Activated CD4-positive, alpha-beta memory T cell treated with anti-CD3 and anti-CD28 coated beads for 36 hours (primary cell): ENCODE data around the gene LAMTOR5. TPM values are rescaled to one million over a fixed set of nuclear protein-coding genes. Genes with fewer than 3 reads are reported as not detected.

Source experiments
- CTCF ChIA-PET: fragments of 350-600 bp; sonication (Branson Sonifier 250); formaldehyde crosslinking; loops from one replicate; lab custom pipeline; 2021; ENCODE audit warnings: antibody characterized with exemption, inconsistent platforms; lab: Charles Lee
- POLR2A ChIA-PET: fragments of 350-600 bp; sonication (Branson Sonifier 250); formaldehyde crosslinking; loops from one replicate; lab custom pipeline; 2021; ENCODE audit warnings: antibody characterized with exemption; lab: Charles Lee
- DNase-seq: peaks from one replicate; pipeline ENCODE4 v3.0.0-alpha.2; 2020
- H3K27ac Mint-ChIP-seq: one replicate; pipeline ENCODE4 v1.8.0; 2021; ENCODE audit warnings: mixed read lengths
- H3K27me3 Mint-ChIP-seq: one replicate; pipeline ENCODE4 v1.8.0; 2021; ENCODE audit warnings: mixed read lengths
- H3K36me3 Mint-ChIP-seq: one replicate; pipeline ENCODE4 v1.8.0; 2021; ENCODE audit warnings: mixed read lengths
- H3K4me1 Mint-ChIP-seq: one replicate; pipeline ENCODE4 v1.8.0; 2021; ENCODE audit warnings: low read depth, mixed read lengths
- H3K4me3 Mint-ChIP-seq: one replicate; pipeline ENCODE4 v1.8.0; 2021; ENCODE audit warnings: mild to moderate bottlenecking, mixed read lengths
- H3K9me3 Mint-ChIP-seq: one replicate; pipeline ENCODE4 v1.8.0; 2021; ENCODE audit warnings: mixed read lengths
- intact Hi-C: fragments of 100-400 bp; cut with micrococcal nuclease; formaldehyde crosslinking; loops from one replicate; pipeline ENCODE4 v1.15.1; 2023
- total RNA-seq, 2 experiments: library from RNA; stranded (reverse); gene quantifications; one replicate each; pipeline ENCODE4 v1.2.3, GENCODE V29; 2021

The LAMTOR5 gene
- total RNA-seq, 2 experiments from 2014 or later: 151 to 153 TPM

DNA sequence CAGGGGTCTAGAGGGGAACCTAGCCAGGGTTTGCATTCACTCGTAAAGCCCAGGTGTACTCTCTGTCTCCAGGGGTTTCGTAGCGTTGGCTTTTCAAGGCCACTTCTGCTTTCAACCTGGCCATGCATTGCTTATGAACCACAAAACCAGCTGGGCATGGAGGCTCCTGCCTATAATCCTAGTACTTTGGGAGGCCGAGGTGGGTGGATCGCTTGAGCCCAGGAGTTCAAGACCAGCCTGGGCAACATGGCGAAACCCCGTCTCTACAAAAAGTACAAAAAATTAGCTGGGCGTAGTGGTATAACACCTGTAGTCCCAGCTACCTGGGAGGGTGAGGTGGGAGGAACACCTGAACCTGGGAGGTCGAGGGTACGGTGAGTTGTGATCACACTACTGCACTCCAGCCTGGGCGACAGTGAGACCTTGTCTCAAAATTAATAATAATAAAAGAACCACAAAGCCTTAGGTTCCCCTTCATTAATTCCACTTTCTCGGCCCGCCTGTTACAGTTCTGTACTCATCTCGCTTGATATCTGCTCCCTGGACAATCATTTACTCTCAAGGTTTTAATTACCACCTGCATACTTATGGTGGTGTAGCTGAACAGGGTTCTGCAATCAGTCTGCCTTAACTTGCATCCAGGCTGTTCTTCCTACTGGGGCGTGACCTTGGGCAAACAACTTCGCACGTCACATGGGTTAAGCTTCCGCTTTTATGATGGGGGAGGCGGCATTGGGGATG is 22.7 kb downstream of the LAMTOR5 start:
- H3K9me3 Mint-ChIP-seq: no peaks in the 10 kb centered on the region
- no peaks in the 10 kb centered on the region for H3K27me3 Mint-ChIP-seq
- peaks cover 4% of the 10 kb centered on the region for H3K36me3 Mint-ChIP-seq
- H3K4me3 Mint-ChIP-seq: no peak overlapping the region
- H3K27ac Mint-ChIP-seq: no peak overlapping the region
- DNase-seq: no peak
- CTCF ChIA-PET: interaction anchor here (1.5 to 1.8 kb wide), 2 partner anchors 72 to 182 kb away, joined by 3 to 5 read pairs; no protein-coding TSS in a partner anchor
- H3K4me1 Mint-ChIP-seq: peaks cover 20% of the 10 kb centered on the region
- intact Hi-C loops: no loop called here
- POLR2A ChIA-PET: no interaction called here

DNA sequence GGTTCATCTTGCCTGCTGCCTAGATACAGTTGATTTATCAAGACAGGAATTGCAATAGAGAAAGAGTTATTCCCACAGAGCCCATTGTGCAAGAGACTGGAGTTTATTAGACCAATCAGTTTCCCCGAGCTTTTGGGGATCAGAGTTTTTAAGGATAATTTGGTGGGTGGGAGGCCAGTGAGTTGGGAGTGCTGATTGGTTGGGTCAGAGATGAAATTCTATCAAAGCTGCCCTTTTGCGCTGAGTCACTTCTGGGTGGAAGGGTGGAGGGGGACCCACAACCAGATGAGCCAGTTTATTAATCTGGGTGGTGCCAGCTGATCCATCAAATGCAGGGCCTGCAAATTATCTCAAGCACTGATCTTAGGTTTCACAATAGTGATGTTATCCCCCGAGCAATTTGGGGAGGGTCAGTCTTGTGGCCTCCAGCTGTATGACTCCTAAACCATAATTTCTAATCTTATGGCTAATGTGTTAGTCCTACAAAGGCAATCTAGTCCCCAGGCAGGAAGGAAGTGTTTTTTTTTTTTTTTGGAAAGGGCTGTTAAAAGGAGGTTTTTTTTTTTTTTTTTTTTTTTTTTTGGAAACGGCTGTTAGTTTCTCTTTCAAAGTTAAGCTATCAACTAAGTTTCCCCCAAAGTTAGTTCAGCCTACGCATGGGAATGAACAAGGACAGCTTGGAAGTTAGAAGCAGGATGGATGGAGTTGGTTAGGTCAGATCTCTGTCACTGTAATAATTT is 24.1 kb downstream of the LAMTOR5 start:
- POLR2A ChIA-PET: interaction anchor here (0.6 kb wide), 1 partner anchor 1197 kb away, joined by 4 read pairs; no protein-coding TSS in a partner anchor
- H3K9me3 Mint-ChIP-seq: no peaks in the 10 kb centered on the region
- H3K4me3 Mint-ChIP-seq: no peak overlapping the region
- CTCF ChIA-PET: interaction anchor here (1.1 to 1.8 kb wide), 4 partner anchors 25 to 176 kb away, joined by 3 to 5 read pairs (median 3); no protein-coding TSS in a partner anchor
- no peak for DNase-seq
- peak overlapping the region; percentile 26 for H3K27ac Mint-ChIP-seq
- H3K36me3 Mint-ChIP-seq: peaks cover 9% of the 10 kb centered on the region
- H3K4me1 Mint-ChIP-seq: peaks cover 20% of the 10 kb centered on the region
- no peaks in the 10 kb centered on the region for H3K27me3 Mint-ChIP-seq
- intact Hi-C loops: no loop called here

DNA sequence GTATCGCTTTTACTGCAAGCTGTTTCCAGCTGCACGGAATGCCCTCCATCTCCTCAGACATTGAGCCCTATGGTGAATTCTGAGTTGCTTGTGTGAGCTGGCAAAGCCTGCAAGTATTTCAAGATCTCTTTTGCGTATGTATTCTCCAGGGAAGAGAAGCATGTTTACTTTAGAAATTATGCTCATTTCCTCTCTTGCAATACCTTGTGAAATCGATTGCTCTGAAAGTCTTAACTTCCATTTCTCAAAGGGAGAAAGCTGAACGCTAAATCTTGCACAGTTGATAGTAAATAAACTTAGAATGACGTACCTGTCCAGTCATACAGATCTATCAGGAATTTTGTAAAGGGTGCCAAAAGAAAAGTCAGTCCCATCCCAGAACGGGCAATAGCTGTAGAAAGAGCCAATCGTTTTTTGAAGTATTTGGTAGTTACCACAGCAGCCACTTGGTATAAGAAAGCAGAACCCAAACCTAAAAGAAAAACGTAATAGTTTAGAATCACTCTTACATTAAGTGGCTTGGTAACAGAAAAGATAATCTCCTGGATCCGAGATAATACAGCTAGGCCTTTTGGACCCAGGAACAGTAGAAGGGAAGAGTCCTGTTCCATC is 26.7 kb downstream of the LAMTOR5 start:
- no peaks in the 10 kb centered on the region for H3K27me3 Mint-ChIP-seq
- intact Hi-C loops: no loop called here
- H3K4me1 Mint-ChIP-seq: peaks cover 14% of the 10 kb centered on the region
- no peak overlapping the region for H3K27ac Mint-ChIP-seq
- ChIA-PET CTCF (interaction anchor here (1.0 kb wide), 2 partner anchors 116 to 351 kb away, joined by 3 to 5 read pairs; no protein-coding TSS in a partner anchor), POLR2A (no interaction called here)
- no peaks in the 10 kb centered on the region for H3K9me3 Mint-ChIP-seq
- H3K36me3 Mint-ChIP-seq: peaks cover 12% of the 10 kb centered on the region
- no peak for DNase-seq
- H3K4me3 Mint-ChIP-seq: no peak overlapping the region

DNA sequence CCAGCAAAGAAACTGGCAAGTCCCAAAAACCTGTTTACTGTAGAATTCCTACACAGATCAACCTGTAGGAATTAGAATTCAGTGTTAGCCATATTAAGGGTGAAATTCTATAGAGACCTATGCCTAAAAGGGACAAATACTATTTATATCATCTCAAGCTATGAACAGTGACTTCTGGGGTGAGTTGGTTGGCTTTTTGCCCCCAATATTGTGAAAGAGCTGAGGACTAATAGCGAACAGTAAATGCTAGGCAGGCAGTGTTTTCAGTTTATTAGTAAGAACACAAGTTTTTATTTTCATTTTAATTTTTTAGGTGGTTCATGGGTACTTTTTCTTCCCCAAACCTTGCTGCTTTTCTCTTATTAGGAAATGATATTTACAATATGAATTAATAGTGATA is 32.0 kb downstream of the LAMTOR5 start:
- CTCF ChIA-PET: interaction anchor here (0.9 kb wide), 1 partner anchor 173 kb away, joined by 4 read pairs; no protein-coding TSS in a partner anchor
- no peaks in the 10 kb centered on the region for H3K27me3 Mint-ChIP-seq
- peaks cover 19% of the 10 kb centered on the region for H3K36me3 Mint-ChIP-seq
- no peak for DNase-seq
- H3K4me3 Mint-ChIP-seq: no peak overlapping the region
- intact Hi-C loops: no loop called here
- POLR2A ChIA-PET: no interaction called here
- H3K27ac Mint-ChIP-seq: no peak overlapping the region
- no peaks in the 10 kb centered on the region for H3K9me3 Mint-ChIP-seq
- peaks cover 9% of the 10 kb centered on the region for H3K4me1 Mint-ChIP-seq

DNA sequence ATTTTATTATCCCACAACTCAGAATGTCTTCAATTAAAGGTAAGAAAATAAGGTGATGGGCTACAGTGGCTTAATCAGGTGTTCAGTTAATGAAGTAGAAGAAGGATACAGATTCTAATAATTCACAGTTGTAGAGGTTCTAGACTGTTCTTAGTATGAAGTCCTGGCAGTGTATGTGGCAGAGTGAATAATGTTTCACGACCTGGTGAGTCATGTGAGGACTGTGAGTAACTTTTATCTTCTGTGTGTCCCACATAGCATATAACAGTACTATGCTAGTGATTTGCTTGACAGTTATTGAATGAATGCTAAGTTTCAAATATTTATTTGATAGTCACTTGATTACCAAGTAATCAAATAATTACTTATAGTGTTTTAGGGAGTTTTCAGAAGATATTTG is 36.7 kb downstream of the LAMTOR5 start:
- intact Hi-C loops: no loop called here
- Mint-ChIP-seq H3K27me3 (no peaks in the 10 kb centered on the region), H3K36me3 (peaks cover 8% of the 10 kb centered on the region), H3K4me1 (peaks cover 15% of the 10 kb centered on the region), H3K27ac (peak overlapping the region; percentile 28), H3K4me3 (no peak overlapping the region), H3K9me3 (no peaks in the 10 kb centered on the region)
- POLR2A ChIA-PET: interaction anchor here (1.6 kb wide), 1 partner anchor 32 kb away, joined by 5 read pairs; the partner anchor contains the start of gene RBM15
- CTCF ChIA-PET: interaction anchor here (0.6 kb wide), 1 partner anchor 161 kb away, joined by 3 read pairs; no protein-coding TSS in a partner anchor
- DNase-seq: peak; percentile 29

DNA sequence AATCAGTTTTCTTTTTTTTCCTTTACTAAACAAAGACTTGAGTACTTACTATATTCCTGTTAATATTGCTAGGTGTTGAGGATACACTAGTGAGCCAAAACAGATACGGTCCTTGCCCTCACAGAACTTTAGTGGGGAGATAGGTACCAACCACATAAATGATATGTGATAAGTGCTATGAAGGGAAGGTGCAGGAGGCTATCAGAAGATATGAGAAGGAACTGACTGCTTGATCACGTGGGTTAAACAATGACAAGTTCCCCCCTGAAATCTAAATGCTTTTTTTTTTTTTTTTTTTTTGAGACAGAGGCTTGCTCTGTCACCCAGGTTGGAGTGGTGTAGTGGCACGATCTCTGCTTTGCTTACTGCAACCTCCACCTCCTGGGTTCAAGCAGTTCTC is 43.3 kb downstream of the LAMTOR5 start:
- H3K36me3 Mint-ChIP-seq: peaks cover 20% of the 10 kb centered on the region
- no peaks in the 10 kb centered on the region for H3K9me3 Mint-ChIP-seq
- no peak for DNase-seq
- intact Hi-C loops: no loop called here
- peaks cover 9% of the 10 kb centered on the region for H3K4me1 Mint-ChIP-seq
- H3K27me3 Mint-ChIP-seq: no peaks in the 10 kb centered on the region
- no peak overlapping the region for H3K27ac Mint-ChIP-seq
- CTCF ChIA-PET: no interaction called here
- no peak overlapping the region for H3K4me3 Mint-ChIP-seq
- POLR2A ChIA-PET: no interaction called here

DNA sequence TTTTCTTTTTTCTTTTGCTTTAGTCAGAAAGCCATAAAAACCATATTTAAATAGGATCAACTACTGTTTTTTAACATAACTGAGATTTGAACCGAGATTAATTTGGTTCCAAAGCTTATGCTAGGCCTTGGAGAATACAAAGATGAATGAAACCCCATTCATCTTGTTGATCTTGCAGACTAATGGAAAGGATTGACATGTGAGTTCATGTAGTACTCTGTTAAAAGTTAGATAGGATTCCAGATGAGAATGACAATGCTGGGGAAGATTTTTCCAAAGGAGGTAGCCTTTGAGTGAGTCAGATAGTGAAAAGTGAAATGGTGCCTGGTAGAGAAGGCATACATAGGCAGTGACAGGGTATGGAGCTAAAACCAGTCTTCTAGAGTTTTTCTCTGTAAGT is 45.6 kb downstream of the LAMTOR5 start:
- CTCF ChIA-PET: interaction anchor here (1.9 kb wide), 1 partner anchor 23 kb away, joined by 4 read pairs; the partner anchor contains the start of gene RBM15
- no peak overlapping the region for H3K4me3 Mint-ChIP-seq
- peaks cover 12% of the 10 kb centered on the region for H3K4me1 Mint-ChIP-seq
- H3K36me3 Mint-ChIP-seq: peaks cover 23% of the 10 kb centered on the region
- no peaks in the 10 kb centered on the region for H3K27me3 Mint-ChIP-seq
- POLR2A ChIA-PET: no interaction called here
- no peaks in the 10 kb centered on the region for H3K9me3 Mint-ChIP-seq
- intact Hi-C loops: no loop called here
- no peak overlapping the region for H3K27ac Mint-ChIP-seq
- no peak for DNase-seq

DNA sequence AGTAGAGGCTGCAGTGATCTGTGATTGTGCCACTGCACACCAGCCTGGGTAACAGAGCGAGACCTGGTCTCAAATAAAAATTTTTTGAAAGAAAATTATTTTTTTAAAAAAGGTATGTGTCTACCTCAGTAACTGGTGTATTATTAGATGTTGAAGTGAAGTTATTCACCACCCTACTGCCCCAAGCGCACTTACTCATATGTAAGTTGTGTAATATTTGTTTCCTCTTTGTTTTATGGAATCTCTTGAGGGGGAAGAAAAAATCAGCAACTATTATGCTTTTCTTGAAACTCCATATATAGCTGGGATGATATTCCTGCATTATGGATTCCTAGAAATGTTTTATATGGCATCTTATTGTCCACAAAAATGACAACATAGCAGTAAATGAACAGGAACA is 47.1 kb downstream of the LAMTOR5 start:
- intact Hi-C loops: no loop called here
- no peaks in the 10 kb centered on the region for H3K9me3 Mint-ChIP-seq

DNA sequence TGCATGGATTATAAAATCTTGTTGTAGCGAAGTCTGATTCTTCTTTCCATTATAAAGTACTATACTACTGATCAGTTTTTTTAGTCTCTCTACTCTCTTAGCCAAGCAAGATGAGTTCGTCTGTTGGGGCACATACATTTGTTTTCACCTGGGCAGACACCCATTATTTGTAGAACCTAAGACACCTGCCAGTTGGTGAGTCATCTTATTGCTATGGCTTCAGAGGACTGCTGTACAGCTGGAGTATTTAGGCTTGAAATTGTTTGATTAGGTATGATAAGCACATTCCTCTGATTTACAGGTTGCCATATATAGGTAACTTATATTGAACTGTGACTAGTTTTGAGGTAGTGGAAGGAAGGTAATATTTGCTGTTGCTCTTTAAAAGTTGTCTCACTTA is 51.1 kb downstream of the LAMTOR5 start:
- ChIA-PET CTCF (no interaction called here), POLR2A (no interaction called here)
- Mint-ChIP-seq H3K4me1 (peaks cover 38% of the 10 kb centered on the region), H3K36me3 (peaks cover 20% of the 10 kb centered on the region), H3K27me3 (no peaks in the 10 kb centered on the region), H3K27ac (no peak overlapping the region), H3K4me3 (no peak overlapping the region), H3K9me3 (no peaks in the 10 kb centered on the region)
- intact Hi-C loops: no loop called here
- DNase-seq: no peak

More for the DNA sequence above, 47.1 kb downstream of the LAMTOR5 start:
- POLR2A ChIA-PET: interaction anchor here (2.0 kb wide), 1 partner anchor 21 kb away, joined by 4 read pairs; the partner anchor contains the start of gene RBM15
- Mint-ChIP-seq H3K27ac (no peak overlapping the region), H3K4me1 (peaks cover 22% of the 10 kb centered on the region), H3K27me3 (no peaks in the 10 kb centered on the region), H3K36me3 (peaks cover 29% of the 10 kb centered on the region), H3K4me3 (no peak overlapping the region)
- CTCF ChIA-PET: interaction anchor here (1.2 kb wide), 1 partner anchor 52 kb away, joined by 4 read pairs; no protein-coding TSS in a partner anchor
- DNase-seq: no peak

DNA sequence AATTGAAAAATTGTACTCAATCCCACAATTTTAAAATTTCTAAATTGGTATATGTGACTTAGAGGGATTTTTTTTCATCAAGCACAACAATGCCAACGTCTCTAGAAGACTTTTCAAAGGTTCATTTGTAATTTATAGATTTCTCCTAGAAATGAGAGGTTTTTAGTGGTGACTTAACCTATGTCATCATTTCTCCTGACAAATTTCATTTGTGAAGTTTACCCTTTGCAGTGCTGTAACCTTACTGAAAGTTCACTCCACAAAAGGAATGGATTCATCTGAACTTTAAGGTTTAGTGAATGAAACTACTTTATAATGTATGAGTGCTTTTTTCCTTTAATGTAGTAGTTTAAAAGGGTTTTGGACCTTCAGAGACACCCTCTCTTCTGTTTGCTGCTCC is 52.2 kb downstream of the LAMTOR5 start:
- intact Hi-C loops: no loop called here
- no peak for DNase-seq
- POLR2A ChIA-PET: no interaction called here
- Mint-ChIP-seq H3K4me1 (peaks cover 42% of the 10 kb centered on the region), H3K9me3 (no peaks in the 10 kb centered on the region), H3K36me3 (peaks cover 19% of the 10 kb centered on the region), H3K27me3 (no peaks in the 10 kb centered on the region), H3K27ac (no peak overlapping the region), H3K4me3 (no peak overlapping the region)
- CTCF ChIA-PET: no interaction called here
